Endothelial cell of umbilical vein (primary cell): ENCODE data around the gene PLCG2.

ENCODE experiments used
- CTCF ChIP-seq, 2 donors: IDR thresholded peaks; 1 replicate in 1 of 2; 2 replicates in 1 of 2; pipeline ENCODE4 v1.5.1; 2011; ENCODE audit warnings: low read length in 2 of 2, mild to moderate bottlenecking in 2 of 2, moderate library complexity in 2 of 2, control low read depth in 1 of 2, inconsistent platforms in 1 of 2, low read depth in 1 of 2; ENCODE audit not compliant: insufficient read depth in 1 of 2; ENCODE audit errors: extremely low read depth in 1 of 2
- EZH2 ChIP-seq: IDR thresholded peaks from 2 replicates; pipeline ENCODE4 v1.6.1; 2012; ENCODE audit warnings: borderline replicate concordance, low read depth, mild to moderate bottlenecking, moderate library complexity, low read length, inconsistent platforms; ENCODE audit not compliant: severe bottlenecking
- FOS ChIP-seq: IDR thresholded peaks from 2 replicates; pipeline ENCODE4 v1.6.1; 2011; ENCODE audit warnings: mild to moderate bottlenecking, low read length, moderate library complexity, borderline replicate concordance; ENCODE audit not compliant: insufficient read depth
- GATA2 ChIP-seq: IDR thresholded peaks from 2 replicates; pipeline ENCODE4 v1.7.0; 2011; ENCODE audit warnings: low read depth, mild to moderate bottlenecking, moderate library complexity, mixed read lengths, low read length; ENCODE audit not compliant: insufficient read length, insufficient read depth
- MYC ChIP-seq: IDR thresholded peaks from one replicate; pipeline ENCODE4 v1.6.1; 2011; ENCODE audit warnings: mild to moderate bottlenecking, low read depth, low read length
- POLR2A ChIP-seq: IDR thresholded peaks from 2 replicates; pipeline ENCODE4 v1.6.1; 2012; ENCODE audit warnings: low read depth, mild to moderate bottlenecking, control low read depth, low read length
- POLR2AphosphoS5 ChIP-seq: IDR thresholded peaks from 2 replicates; pipeline ENCODE4 v1.6.1; 2012; ENCODE audit warnings: low read depth, mild to moderate bottlenecking, control low read depth, low read length, moderate library complexity; ENCODE audit not compliant: insufficient read depth
- TF ChIP-seq, protein P1 (sequence below): IDR thresholded peaks from 2 replicates; pipeline ENCODE4 v1.6.1; 2011; ENCODE audit not compliant: insufficient read depth, insufficient read length

DNA sequence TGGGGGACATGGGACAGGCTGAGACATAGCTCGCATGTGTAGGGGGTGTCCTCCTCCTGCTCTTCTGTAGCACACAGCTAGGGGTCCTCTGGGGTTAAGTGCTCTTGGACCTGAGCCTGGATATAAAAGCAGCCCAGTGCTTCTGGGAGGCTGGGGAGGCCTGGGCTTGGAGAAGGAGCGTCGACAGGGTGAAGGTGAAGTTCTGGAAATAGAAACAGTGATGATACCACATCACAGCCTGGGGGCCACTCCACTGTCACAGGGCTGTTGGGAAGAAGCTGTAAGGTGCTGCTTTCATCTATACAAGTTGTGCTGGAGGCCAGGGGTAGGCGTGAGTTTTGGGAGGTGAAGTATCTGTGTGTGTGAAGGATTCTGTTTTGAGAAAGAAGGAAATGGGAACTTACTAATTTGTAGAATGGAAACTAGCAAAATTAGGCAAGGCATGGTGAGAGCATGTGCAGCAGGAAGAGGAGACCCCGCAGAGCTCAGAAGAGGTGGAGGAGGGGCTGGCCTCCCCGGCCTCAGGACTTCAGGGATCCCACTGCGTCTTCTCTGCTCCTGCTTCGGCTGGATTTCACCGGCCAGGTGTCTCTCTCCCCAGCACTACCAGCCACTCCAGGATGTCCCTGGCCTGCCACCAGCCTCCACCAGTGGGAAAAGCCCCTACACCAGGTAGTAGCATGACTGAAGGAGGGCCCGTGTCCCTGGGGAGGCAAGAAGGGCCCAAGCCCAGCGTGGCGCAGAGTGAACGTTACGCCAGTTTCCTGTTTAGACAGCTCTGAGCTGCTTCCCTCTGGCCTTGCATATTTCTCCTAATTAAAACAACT, 19.4 kb downstream of the PLCG2 start:
- TF ChIP-seq POLR2A (no peak), CTCF (IDR thresholded peaks at IDR 0.05; ENCODE audit: extremely low read depth in 1 of 2, insufficient read depth in 1 of 2, low read depth in 1 of 2, low read length in 2 of 2) (no peak), POLR2AphosphoS5 (no peak), MYC (no peak), EZH2 (no peak), GATA2 (no peak), FOS (no peak)
- TF ChIP-seq, protein P1, sequence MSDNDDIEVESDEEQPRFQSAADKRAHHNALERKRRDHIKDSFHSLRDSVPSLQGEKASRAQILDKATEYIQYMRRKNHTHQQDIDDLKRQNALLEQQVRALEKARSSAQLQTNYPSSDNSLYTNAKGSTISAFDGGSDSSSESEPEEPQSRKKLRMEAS, result no peak
